ENCODE data around the gene HYAL2. TPM values are rescaled to one million over a fixed set of nuclear protein-coding genes. Genes with fewer than 3 reads are reported as not detected.

Gene HYAL2
- total RNA-seq, 4 donors from 2014 or later: 112 to 289 (median 166) TPM

DNA sequence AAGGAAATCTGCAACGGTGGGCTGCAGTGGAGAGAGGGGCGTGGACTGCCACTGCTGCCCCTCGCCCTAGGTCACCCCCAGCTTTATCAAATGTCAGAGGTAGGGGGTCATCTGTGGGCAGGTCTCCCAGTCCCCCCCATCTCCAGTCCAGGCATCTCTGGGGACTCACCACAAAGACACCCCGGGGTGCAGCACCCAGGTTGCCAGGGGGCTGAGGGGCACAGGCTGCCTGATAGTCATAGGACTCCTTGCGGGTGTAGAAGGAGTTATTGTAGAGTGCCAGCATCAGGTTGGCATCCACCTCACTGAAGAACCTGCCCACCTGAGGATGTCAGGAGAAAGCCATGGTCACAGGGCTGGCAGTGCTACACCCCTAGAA is 43.3 kb upstream of the HYAL2 start:
- Histone ChIP-seq H3K36me3 (no peaks in the 10 kb centered on the region), H3K4me3 (peak overlapping the region in 1 of 2 donors; percentile 64), H3K27me3 (no peaks in the 10 kb centered on the region), H3K4me1 (peaks cover 0 to 6% of the 10 kb centered on the region in 2 donors), H3K9me3 (no peaks in the 10 kb centered on the region), H3K27ac (no peak overlapping the region)
- intact Hi-C loops (cut with DNase I; ENCODE audit: low total_unique reads): no loop called here
- no peak for TF ChIP-seq POLR2A (IDR thresholded peaks at IDR 0.05)
- TF ChIP-seq, protein P1, sequence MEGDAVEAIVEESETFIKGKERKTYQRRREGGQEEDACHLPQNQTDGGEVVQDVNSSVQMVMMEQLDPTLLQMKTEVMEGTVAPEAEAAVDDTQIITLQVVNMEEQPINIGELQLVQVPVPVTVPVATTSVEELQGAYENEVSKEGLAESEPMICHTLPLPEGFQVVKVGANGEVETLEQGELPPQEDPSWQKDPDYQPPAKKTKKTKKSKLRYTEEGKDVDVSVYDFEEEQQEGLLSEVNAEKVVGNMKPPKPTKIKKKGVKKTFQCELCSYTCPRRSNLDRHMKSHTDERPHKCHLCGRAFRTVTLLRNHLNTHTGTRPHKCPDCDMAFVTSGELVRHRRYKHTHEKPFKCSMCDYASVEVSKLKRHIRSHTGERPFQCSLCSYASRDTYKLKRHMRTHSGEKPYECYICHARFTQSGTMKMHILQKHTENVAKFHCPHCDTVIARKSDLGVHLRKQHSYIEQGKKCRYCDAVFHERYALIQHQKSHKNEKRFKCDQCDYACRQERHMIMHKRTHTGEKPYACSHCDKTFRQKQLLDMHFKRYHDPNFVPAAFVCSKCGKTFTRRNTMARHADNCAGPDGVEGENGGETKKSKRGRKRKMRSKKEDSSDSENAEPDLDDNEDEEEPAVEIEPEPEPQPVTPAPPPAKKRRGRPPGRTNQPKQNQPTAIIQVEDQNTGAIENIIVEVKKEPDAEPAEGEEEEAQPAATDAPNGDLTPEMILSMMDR (IDR thresholded peaks at IDR 0.05): no peak
- DNase-seq: no peak

DNA sequence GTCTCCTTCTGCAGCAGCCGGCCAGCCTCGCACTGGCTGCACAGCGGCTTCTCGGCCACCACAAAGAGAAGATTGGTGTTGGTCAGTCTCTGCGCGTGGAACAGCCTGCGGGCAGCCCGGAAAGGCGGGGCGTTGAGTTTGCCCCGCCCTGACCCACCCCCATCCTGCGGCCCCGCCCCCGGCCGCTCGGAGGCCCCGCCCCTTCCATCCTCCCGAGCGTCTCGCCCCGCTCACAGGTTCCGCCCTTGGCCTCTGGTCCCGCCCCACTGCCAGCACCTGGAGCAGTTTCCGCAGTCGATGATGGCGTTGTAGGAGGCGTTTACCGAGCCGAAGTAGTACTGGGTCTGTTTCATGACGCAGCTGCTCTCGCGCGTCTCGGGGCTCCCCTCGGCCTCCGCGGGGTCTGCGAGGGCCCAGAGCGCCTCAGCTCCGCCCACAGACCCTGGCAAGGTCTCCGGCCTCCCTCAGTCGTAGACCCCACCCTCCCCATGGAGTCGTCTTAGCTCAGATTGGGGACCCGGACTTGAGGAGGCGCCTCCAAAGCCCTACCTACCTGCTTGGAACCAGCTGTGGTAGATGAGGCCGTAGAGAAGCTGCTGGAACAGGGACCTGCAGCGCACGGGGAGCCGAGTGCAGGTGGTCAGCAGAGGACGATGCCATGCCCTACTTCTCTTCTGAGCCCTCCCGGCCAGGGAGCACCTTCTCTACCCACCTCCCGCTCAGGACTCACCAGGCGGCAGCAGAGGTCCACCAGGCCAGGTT is 42.7 kb upstream of the HYAL2 start:
- no peaks in the 10 kb centered on the region for H3K36me3 ChIP-seq
- no peaks in the 10 kb centered on the region for H3K27me3 ChIP-seq
- peak overlapping the region; percentile 30 to 75 for H3K27ac ChIP-seq
- intact Hi-C loops (cut with DNase I; ENCODE audit: low total_unique reads): no loop called here
- no peaks in the 10 kb centered on the region for H3K9me3 ChIP-seq
- peak overlapping the region; percentile 41 to 64 for H3K4me3 ChIP-seq
- TF ChIP-seq, protein P1 (IDR thresholded peaks at IDR 0.05): no peak
- peak in 1 of 2 donors; percentile 26 for TF ChIP-seq POLR2A (IDR thresholded peaks at IDR 0.05)
- peak; percentile 86 to 88 for DNase-seq
- peaks cover 0 to 6% of the 10 kb centered on the region in 2 donors for H3K4me1 ChIP-seq

DNA sequence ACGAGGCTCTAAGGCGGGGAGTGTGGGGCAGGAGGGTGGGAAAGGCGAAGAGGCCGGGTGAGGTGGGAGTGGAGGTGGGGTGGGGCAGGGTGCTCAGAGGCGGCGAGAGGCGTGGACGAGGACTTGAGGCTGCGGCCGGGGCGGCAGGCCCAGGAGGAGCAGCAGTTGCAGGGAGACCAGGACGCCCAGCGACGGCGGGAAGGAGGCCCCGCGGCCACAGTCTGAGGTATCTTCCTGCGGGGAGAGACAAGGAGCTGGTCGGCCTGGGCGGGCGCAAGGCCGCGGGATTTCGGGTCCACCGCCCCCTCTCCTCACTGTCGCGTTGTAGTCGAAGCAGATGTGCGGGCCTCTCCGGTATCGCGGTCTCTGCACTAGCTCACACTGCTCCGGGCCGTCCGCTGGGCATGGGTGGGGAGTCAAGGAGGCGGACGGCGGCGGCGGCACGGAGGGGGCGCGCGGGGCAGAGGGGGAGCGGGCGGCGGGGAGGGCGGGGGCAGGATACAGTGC is 42.1 kb upstream of the HYAL2 start:
- TF ChIP-seq POLR2A (IDR thresholded peaks at IDR 0.05): no peak
- TF ChIP-seq, protein P1 (IDR thresholded peaks at IDR 0.05): no peak
- no peak for DNase-seq
- intact Hi-C loops (cut with DNase I; ENCODE audit: low total_unique reads): no loop called here
- Histone ChIP-seq H3K27me3 (no peaks in the 10 kb centered on the region), H3K27ac (peak overlapping the region; percentile 30 to 75), H3K4me1 (peaks cover 0 to 6% of the 10 kb centered on the region in 2 donors), H3K4me3 (peak overlapping the region; percentile 41 to 64), H3K36me3 (no peaks in the 10 kb centered on the region), H3K9me3 (no peaks in the 10 kb centered on the region)

DNA sequence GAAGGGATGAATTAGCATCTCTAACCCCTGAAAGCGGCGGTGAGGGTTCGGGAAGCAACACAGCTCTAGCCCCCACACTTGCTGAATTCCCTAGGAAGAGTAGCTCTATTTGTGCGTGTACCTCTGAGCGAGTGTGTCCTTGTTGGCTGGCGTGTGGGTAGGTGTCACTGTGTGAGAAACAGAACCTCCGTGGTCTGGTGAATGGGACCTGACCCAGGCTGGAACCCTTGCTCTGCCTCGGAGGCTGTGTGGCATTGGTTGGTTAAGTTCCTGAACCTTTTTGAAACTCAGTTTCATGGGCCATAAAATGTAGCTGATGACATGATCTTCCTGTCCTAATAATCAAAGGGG is 37.2 kb upstream of the HYAL2 start:
- Histone ChIP-seq H3K27ac (peak overlapping the region in 1 of 2 donors; percentile 20), H3K4me3 (peak overlapping the region in 1 of 2 donors; percentile 91), H3K9me3 (no peaks in the 10 kb centered on the region), H3K27me3 (no peaks in the 10 kb centered on the region), H3K4me1 (peaks cover 16 to 32% of the 10 kb centered on the region in 2 donors), H3K36me3 (no peaks in the 10 kb centered on the region)
- TF ChIP-seq, protein P1 (IDR thresholded peaks at IDR 0.05): no peak
- TF ChIP-seq POLR2A (IDR thresholded peaks at IDR 0.05): no peak
- intact Hi-C loops (cut with DNase I; ENCODE audit: low total_unique reads): no loop called here
- DNase-seq: no peak

Measured in uterus (tissue), 4 donors.